ENCODE results near the gene WDR86.

Gene WDR86

GRCh38 chr7:151342811-151343210 lies 67.0 kb downstream of the WDR86 start:
- DNase-seq: no peak

- DNase-seq: no peak
Observed at GRCh38 chr7:151342102-151342646, 67.7 kb downstream of the WDR86 start.

GRCh38 chr7:151341357-151342101 lies 68.3 kb downstream of the WDR86 start, which contains the start of gene NUB1:
Gene NUB1, plus strand, starts transcription at chr7:151341812. Its CDS starts 3,538 bp downstream, at chr7:151345350.
- DNase-seq: peak; percentile 97

GRCh38 chr7:151340794-151341356 lies 69.0 kb downstream of the WDR86 start:
- no peak for DNase-seq

GRCh38 chr7:151339651-151340382 lies 70.0 kb downstream of the WDR86 start:
- DNase-seq: no peak

GRCh38 chr7:151338809-151339208 lies 71.0 kb downstream of the WDR86 start:
- no peak for DNase-seq

GRCh38 chr7:151337346-151337745 lies 72.5 kb downstream of the WDR86 start:
- DNase-seq: no peak

GRCh38 chr7:151336027-151336708 lies 73.7 kb downstream of the WDR86 start:
- DNase-seq: no peak

GRCh38 chr7:151334628-151335027 lies 75.2 kb downstream of the WDR86 start:
- no peak for DNase-seq

Measured in stimulated activated CD8-positive, alpha-beta memory T cell treated with anti-CD3 and anti-CD28 coated beads, Interleukin-4, amount 100 ng/mL, for 48 hours (primary cell).